ENCODE data around the gene VCL.
A peak's percentile ranks its signal among the peaks of the same experiment; 100 is the strongest.

VCL gene

GRCh38 chr10:73971636-73972354 lies 26.1 kb upstream of the VCL start:
- POLR2A ChIA-PET = no interaction called here
- H3K4me3 ChIP-seq (ENCODE audit: control insufficient read depth in 1 of 7, extremely low read depth in 1 of 7, insufficient read depth in 4 of 7, low read depth in 2 of 7, low read length in 6 of 7) = no peak overlapping the region
- no peaks in the 10 kb centered on the region for H3K27me3 ChIP-seq (replicated peaks in 2 of 5; ENCODE audit: control insufficient read depth in 4 of 5, insufficient read depth in 5 of 5, low read length in 4 of 5)
- no peak for DNase-seq
- H3K9me3 ChIP-seq (ENCODE audit: control extremely low read depth in 1 of 5, control insufficient read depth in 4 of 5, insufficient read depth in 2 of 5, low read depth in 1 of 5, low read length in 4 of 5) = no peaks in the 10 kb centered on the region
- CTCF ChIA-PET = interaction anchor here (0.9 to 1.0 kb wide), 2 partner anchors 9 to 15 kb away, joined by 3 to 4 read pairs; no protein-coding TSS in a partner anchor
- peaks cover 3 to 16% (median 9%) of the 10 kb centered on the region in 4 experiments for H3K4me1 ChIP-seq (ENCODE audit: control extremely low read depth in 1 of 4, control insufficient read depth in 4 of 4, insufficient read depth in 4 of 4, low read length in 3 of 4)
- no peaks in the 10 kb centered on the region for H3K36me3 ChIP-seq (ENCODE audit: control insufficient read depth in 4 of 4, insufficient read depth in 4 of 4, low read length in 3 of 4)
- WGBS (ENCODE audit: insufficient coverage) = 80% methylated on average over 1 of the region's 2 CpGs
- H3K27ac ChIP-seq (ENCODE audit: insufficient read depth in 1 of 2, low read depth in 1 of 2, low read length in 2 of 2, poor library complexity in 1 of 2, severe bottlenecking in 2 of 2) = no peak overlapping the region

GRCh38 chr10:73973427-73973826 lies 24.5 kb upstream of the VCL start:
- CTCF ChIA-PET = interaction anchor here (1.2 to 2.5 kb wide), 2 partner anchors 9 to 18 kb away, joined by 5 to 8 read pairs; no protein-coding TSS in a partner anchor

GRCh38 chr10:73974309-73974946 lies 23.5 kb upstream of the VCL start:
- no peaks in the 10 kb centered on the region for H3K9me3 ChIP-seq (ENCODE audit: control extremely low read depth in 1 of 5, control insufficient read depth in 4 of 5, insufficient read depth in 2 of 5, low read depth in 1 of 5, low read length in 4 of 5)
- no peak overlapping the region for H3K27ac ChIP-seq (ENCODE audit: insufficient read depth in 1 of 2, low read depth in 1 of 2, low read length in 2 of 2, poor library complexity in 1 of 2, severe bottlenecking in 2 of 2)
- no peaks in the 10 kb centered on the region for H3K27me3 ChIP-seq (replicated peaks in 2 of 5; ENCODE audit: control insufficient read depth in 4 of 5, insufficient read depth in 5 of 5, low read length in 4 of 5)
- ChIA-PET POLR2A (interaction anchor here (1.1 kb wide), 1 partner anchor 12 kb away, joined by 4 read pairs; no protein-coding TSS in a partner anchor), CTCF (interaction anchor here (0.7 to 2.5 kb wide), 4 partner anchors 10 to 85 kb away, joined by 3 to 8 read pairs (median 4); no protein-coding TSS in a partner anchor)
- WGBS (ENCODE audit: insufficient coverage) = no CpG with 5 or more reads among the region's 5 CpGs
- peaks cover 3 to 14% (median 9%) of the 10 kb centered on the region in 4 experiments for H3K4me1 ChIP-seq (ENCODE audit: control extremely low read depth in 1 of 4, control insufficient read depth in 4 of 4, insufficient read depth in 4 of 4, low read length in 3 of 4)
- no peak overlapping the region for H3K4me3 ChIP-seq (ENCODE audit: control insufficient read depth in 1 of 7, extremely low read depth in 1 of 7, insufficient read depth in 4 of 7, low read depth in 2 of 7, low read length in 6 of 7)
- peak in 2 of 3 donors; percentile 46 to 53 for DNase-seq
- no peaks in the 10 kb centered on the region for H3K36me3 ChIP-seq (ENCODE audit: control insufficient read depth in 4 of 4, insufficient read depth in 4 of 4, low read length in 3 of 4)

More at GRCh38 chr10:73973427-73973826, 24.5 kb upstream of the VCL start:
- H3K36me3 ChIP-seq (ENCODE audit: control insufficient read depth in 4 of 4, insufficient read depth in 4 of 4, low read length in 3 of 4) = no peaks in the 10 kb centered on the region
- POLR2A ChIA-PET = no interaction called here
- H3K27ac ChIP-seq (ENCODE audit: insufficient read depth in 1 of 2, low read depth in 1 of 2, low read length in 2 of 2, poor library complexity in 1 of 2, severe bottlenecking in 2 of 2) = no peak overlapping the region
- 100% methylated on average over 1 of the region's 2 CpGs for WGBS (ENCODE audit: insufficient coverage)
- H3K4me1 ChIP-seq (ENCODE audit: control extremely low read depth in 1 of 4, control insufficient read depth in 4 of 4, insufficient read depth in 4 of 4, low read length in 3 of 4) = peaks cover 0 to 8% (median 4%) of the 10 kb centered on the region in 4 experiments
- H3K27me3 ChIP-seq (replicated peaks in 2 of 5; ENCODE audit: control insufficient read depth in 4 of 5, insufficient read depth in 5 of 5, low read length in 4 of 5) = no peaks in the 10 kb centered on the region
- H3K4me3 ChIP-seq (ENCODE audit: control insufficient read depth in 1 of 7, extremely low read depth in 1 of 7, insufficient read depth in 4 of 7, low read depth in 2 of 7, low read length in 6 of 7) = no peak overlapping the region
- DNase-seq = no peak
- H3K9me3 ChIP-seq (ENCODE audit: control extremely low read depth in 1 of 5, control insufficient read depth in 4 of 5, insufficient read depth in 2 of 5, low read depth in 1 of 5, low read length in 4 of 5) = no peaks in the 10 kb centered on the region

GRCh38 chr10:73975388-73975787 lies 22.5 kb upstream of the VCL start:
- Histone ChIP-seq H3K9me3 (ENCODE audit: control extremely low read depth in 1 of 5, control insufficient read depth in 4 of 5, insufficient read depth in 2 of 5, low read depth in 1 of 5, low read length in 4 of 5) (no peaks in the 10 kb centered on the region), H3K4me1 (ENCODE audit: control extremely low read depth in 1 of 4, control insufficient read depth in 4 of 4, insufficient read depth in 4 of 4, low read length in 3 of 4) (peaks cover 4 to 23% (median 16%) of the 10 kb centered on the region in 4 experiments), H3K27ac (ENCODE audit: insufficient read depth in 1 of 2, low read depth in 1 of 2, low read length in 2 of 2, poor library complexity in 1 of 2, severe bottlenecking in 2 of 2) (no peak overlapping the region), H3K4me3 (ENCODE audit: control insufficient read depth in 1 of 7, extremely low read depth in 1 of 7, insufficient read depth in 4 of 7, low read depth in 2 of 7, low read length in 6 of 7) (no peak overlapping the region), H3K36me3 (ENCODE audit: control insufficient read depth in 4 of 4, insufficient read depth in 4 of 4, low read length in 3 of 4) (no peaks in the 10 kb centered on the region), H3K27me3 (replicated peaks in 2 of 5; ENCODE audit: control insufficient read depth in 4 of 5, insufficient read depth in 5 of 5, low read length in 4 of 5) (no peaks in the 10 kb centered on the region)
- DNase-seq = no peak
- ChIA-PET POLR2A (no interaction called here), CTCF (interaction anchor here (2.5 kb wide), 1 partner anchor 16 kb away, joined by 8 read pairs; no protein-coding TSS in a partner anchor)
- WGBS (ENCODE audit: insufficient coverage) = 97% methylated on average over 4 of the region's 4 CpGs

GRCh38 chr10:73979141-73979808 lies 18.6 kb upstream of the VCL start:
- no peaks in the 10 kb centered on the region for H3K27me3 ChIP-seq (replicated peaks in 2 of 5; ENCODE audit: control insufficient read depth in 4 of 5, insufficient read depth in 5 of 5, low read length in 4 of 5)
- DNase-seq = no peak
- 100% methylated on average over 2 of the region's 4 CpGs for WGBS (ENCODE audit: insufficient coverage)
- peaks cover 4 to 30% (median 20%) of the 10 kb centered on the region in 4 experiments for H3K4me1 ChIP-seq (ENCODE audit: control extremely low read depth in 1 of 4, control insufficient read depth in 4 of 4, insufficient read depth in 4 of 4, low read length in 3 of 4)
- no peak overlapping the region for H3K27ac ChIP-seq (ENCODE audit: insufficient read depth in 1 of 2, low read depth in 1 of 2, low read length in 2 of 2, poor library complexity in 1 of 2, severe bottlenecking in 2 of 2)
- CTCF ChIA-PET = interaction anchor here (0.9 to 3.7 kb wide), 3 partner anchors 14 to 39 kb away, joined by 3 to 19 read pairs (median 3); no protein-coding TSS in a partner anchor
- no peaks in the 10 kb centered on the region for H3K9me3 ChIP-seq (ENCODE audit: control extremely low read depth in 1 of 5, control insufficient read depth in 4 of 5, insufficient read depth in 2 of 5, low read depth in 1 of 5, low read length in 4 of 5)
- POLR2A ChIA-PET = interaction anchor here (0.5 to 0.8 kb wide), 2 partner anchors 12 to 14 kb away, joined by 3 read pairs; no protein-coding TSS in a partner anchor
- peak overlapping the region in 1 of 7 experiments; percentile 63 for H3K4me3 ChIP-seq (ENCODE audit: control insufficient read depth in 1 of 7, extremely low read depth in 1 of 7, insufficient read depth in 4 of 7, low read depth in 2 of 7, low read length in 6 of 7)
- H3K36me3 ChIP-seq (ENCODE audit: control insufficient read depth in 4 of 4, insufficient read depth in 4 of 4, low read length in 3 of 4) = no peaks in the 10 kb centered on the region

GRCh38 chr10:73979809-73980433 lies 18.0 kb upstream of the VCL start:
- Histone ChIP-seq H3K27me3 (replicated peaks in 2 of 5; ENCODE audit: control insufficient read depth in 4 of 5, insufficient read depth in 5 of 5, low read length in 4 of 5) (no peaks in the 10 kb centered on the region), H3K4me1 (ENCODE audit: control extremely low read depth in 1 of 4, control insufficient read depth in 4 of 4, insufficient read depth in 4 of 4, low read length in 3 of 4) (peaks cover 4 to 27% (median 18%) of the 10 kb centered on the region in 4 experiments), H3K27ac (ENCODE audit: insufficient read depth in 1 of 2, low read depth in 1 of 2, low read length in 2 of 2, poor library complexity in 1 of 2, severe bottlenecking in 2 of 2) (no peak overlapping the region), H3K36me3 (ENCODE audit: control insufficient read depth in 4 of 4, insufficient read depth in 4 of 4, low read length in 3 of 4) (no peaks in the 10 kb centered on the region), H3K9me3 (ENCODE audit: control extremely low read depth in 1 of 5, control insufficient read depth in 4 of 5, insufficient read depth in 2 of 5, low read depth in 1 of 5, low read length in 4 of 5) (no peaks in the 10 kb centered on the region), H3K4me3 (ENCODE audit: control insufficient read depth in 1 of 7, extremely low read depth in 1 of 7, insufficient read depth in 4 of 7, low read depth in 2 of 7, low read length in 6 of 7) (no peak overlapping the region)
- peak in 1 of 3 donors; percentile 49 for DNase-seq
- 63% methylated on average over 3 of the region's 4 CpGs for WGBS (ENCODE audit: insufficient coverage)
- ChIA-PET POLR2A (interaction anchor here (0.6 kb wide), 1 partner anchor 52 kb away, joined by 3 read pairs; no protein-coding TSS in a partner anchor), CTCF (interaction anchor here (1.4 to 3.7 kb wide), 2 partner anchors 13 to 39 kb away, joined by 3 to 19 read pairs; no protein-coding TSS in a partner anchor)
